HG03060 (cell line): ENCODE data around the gene GPR162.
"Not testable (repeated sequence)": the region's sequence is repeated elsewhere in the genome, so short reads cannot be mapped to it uniquely, and the experiment has no call there.

Experiments used
- ATAC-seq: cut with Tn5 transposase; IDR thresholded peaks from one replicate; pipeline ENCODE4 v1.9.1; 2021; ENCODE audit warnings: low read depth, moderate number of reproducible peaks; ENCODE audit not compliant: unreplicated experiment

Gene GPR162

GRCh38 chr12:6851921-6852650, 30.5 kb downstream of the GPR162 start, which contains the start of gene USP5:
TSS of gene USP5 (plus strand) at chr12:6852150. CDS start at chr12:6852180, 30 bp downstream.
- ATAC-seq, result peak; percentile 60

GRCh38 chr12:6852651-6853354, 31.2 kb downstream of the GPR162 start:
- ATAC-seq, result no peak

- no peak for ATAC-seq
These were observed 32.0 kb downstream of the GPR162 start for GRCh38 chr12:6853626-6854025.

GRCh38 chr12:6854036-6854435, 32.4 kb downstream of the GPR162 start:
- ATAC-seq, result no peak

- ATAC-seq, result no peak
These were observed 33.7 kb downstream of the GPR162 start for GRCh38 chr12:6855322-6855721.

- no peak for ATAC-seq
These were observed 37.2 kb downstream of the GPR162 start for GRCh38 chr12:6858799-6859198.

GRCh38 chr12:6860116-6860515, 38.5 kb downstream of the GPR162 start:
- no peak for ATAC-seq

- ATAC-seq, result no peak
These were observed 39.3 kb downstream of the GPR162 start for GRCh38 chr12:6860942-6861341.

GRCh38 chr12:6861391-6861790, 39.8 kb downstream of the GPR162 start:
- no peak for ATAC-seq

GRCh38 chr12:6863033-6863432, 41.4 kb downstream of the GPR162 start:
- ATAC-seq, result no peak

- no peak for ATAC-seq
These were observed 42.1 kb downstream of the GPR162 start for GRCh38 chr12:6863586-6864321.

- not testable (repeated sequence) for ATAC-seq
These were observed 43.7 kb downstream of the GPR162 start for GRCh38 chr12:6865307-6865706.

- ATAC-seq, result no peak
These were observed 44.7 kb downstream of the GPR162 start for GRCh38 chr12:6866163-6866919.

GRCh38 chr12:6866920-6867412, 45.3 kb downstream of the GPR162 start:
- ATAC-seq, result no peak

GRCh38 chr12:6867413-6868210, 46.0 kb downstream of the GPR162 start, which contains the start of gene TPI1:
TSS of gene TPI1 (plus strand) at chr12:6867531. CDS start at chr12:6867567, 36 bp downstream.
- ATAC-seq, result no peak

GRCh38 chr12:6868211-6869048, 46.8 kb downstream of the GPR162 start:
- no peak for ATAC-seq

GRCh38 chr12:6869049-6870021, 47.7 kb downstream of the GPR162 start:
- ATAC-seq, result no peak
